Endothelial cell of umbilical vein (primary cell): Measurements from ENCODE around the gene PRDM16. TPM values are rescaled to one million over a fixed set of nuclear protein-coding genes. Genes with fewer than 3 reads are reported as not detected.

Experiments
- BruUV-seq: library from RNA; stranded (reverse); fragments of 400-500 nt; replicated peaks from 2 replicates; lab custom pipeline; 2021; lab: Mats Ljungman, UMichigan
- CTCF ChIA-PET: fragments of 300-600, 350-600 bp; sonication (Branson Sonifier 250); formaldehyde crosslinking; loops from one replicate; lab custom pipeline; 2021; ENCODE audit warnings: antibody characterized with exemption, inconsistent platforms; lab: Charles Lee
- POLR2A ChIA-PET: fragments of 300-600, 350-600 bp; sonication (Branson Sonifier 250); formaldehyde crosslinking; loops from one replicate; lab custom pipeline; 2021; ENCODE audit warnings: antibody characterized with exemption, inconsistent platforms; lab: Charles Lee
- DNase-seq: peaks from one replicate; pipeline ENCODE4 v3.0.0-alpha.2; 2011; ENCODE audit warnings: low read depth, low spot score
- FAIRE-seq: peaks from 2 replicates; lab custom pipeline; 2011; peaks lifted over from hg19 to GRCh38; lab: Jason Lieb, UNC
- H2AFZ ChIP-seq: 2 replicates; pipeline ENCODE4 v1.6.0; 2012; ENCODE audit warnings: low read depth, low read length, control low read depth, inconsistent platforms
- H3K27ac ChIP-seq: 2 replicates; pipeline ENCODE4 v1.5.1; 2011; ENCODE audit warnings: low read depth, mild to moderate bottlenecking, control low read depth, low read length, moderate library complexity; ENCODE audit not compliant: insufficient read depth
- H3K27me3 ChIP-seq, 2 experiments: 2 replicates each; pipeline versions ENCODE4 v1.6.0 to v1.6.1; 2011; ENCODE audit warnings: low read length in 2 of 2, mixed read lengths in 1 of 2; ENCODE audit not compliant: control insufficient read depth in 2 of 2, insufficient read depth in 2 of 2
- H3K36me3 ChIP-seq, 2 experiments: 2 replicates in 1 of 2; 3 replicates in 1 of 2; pipeline ENCODE4 v1.5.1; 2011; ENCODE audit warnings: low read length in 2 of 2, mild to moderate bottlenecking in 1 of 2, moderate library complexity in 1 of 2; ENCODE audit not compliant: control insufficient read depth in 2 of 2, insufficient read depth in 2 of 2; ENCODE audit errors: extremely low read depth in 1 of 2
- H3K4me1 ChIP-seq: 3 replicates; pipeline ENCODE4 v1.5.1; 2011; ENCODE audit warnings: mild to moderate bottlenecking, low read length; ENCODE audit not compliant: control insufficient read depth, insufficient read depth; ENCODE audit errors: extremely low read depth
- H3K4me2 ChIP-seq: 2 replicates; pipeline ENCODE4 v1.6.1; 2011; ENCODE audit warnings: low read length, control low read depth, mixed read lengths; ENCODE audit not compliant: insufficient read depth
- H3K4me3 ChIP-seq, 3 experiments: fragments of 200-600 bp in 1 of 3; sonication (generic), shearing (Covaris generic) in 1 of 3; replicated peaks in 1 of 3; 2 replicates each; pipeline ENCODE4 v1.5.1; 2011 to 2016; ENCODE audit warnings: control low read depth in 3 of 3, low read length in 3 of 3, mild to moderate bottlenecking in 2 of 3, inconsistent platforms in 1 of 3, low read depth in 1 of 3, moderate library complexity in 1 of 3; ENCODE audit not compliant: insufficient read depth in 1 of 3
- H3K79me2 ChIP-seq: 2 replicates; pipeline ENCODE4 v1.6.0; 2012; ENCODE audit warnings: low read length, inconsistent platforms; ENCODE audit not compliant: control insufficient read depth, insufficient read depth
- H3K9ac ChIP-seq: replicated peaks from 2 replicates; pipeline ENCODE3; 2011; ENCODE audit warnings: low read length, control low read depth; ENCODE audit not compliant: insufficient read depth; ENCODE audit errors: extremely low read depth
- H3K9me1 ChIP-seq: replicated peaks from 3 replicates; pipeline ENCODE4 v1.6.0; 2011; ENCODE audit warnings: mild to moderate bottlenecking, low read length; ENCODE audit not compliant: control insufficient read depth, insufficient read depth; ENCODE audit errors: extremely low read depth
- H3K9me3 ChIP-seq: replicated peaks from 2 replicates; pipeline ENCODE4 v1.5.1; 2012; ENCODE audit warnings: low read length, inconsistent platforms; ENCODE audit not compliant: control insufficient read depth, insufficient read depth
- H4K20me1 ChIP-seq: replicated peaks from 2 replicates; pipeline ENCODE3; 2011; ENCODE audit warnings: mild to moderate bottlenecking, low read length; ENCODE audit not compliant: control insufficient read depth, insufficient read depth; ENCODE audit errors: extremely low read depth
- CTCF ChIP-seq, 2 donors: IDR thresholded peaks; 1 replicate in 1 of 2; 2 replicates in 1 of 2; pipeline ENCODE4 v1.5.1; 2011; ENCODE audit warnings: low read length in 2 of 2, mild to moderate bottlenecking in 2 of 2, moderate library complexity in 2 of 2, control low read depth in 1 of 2, inconsistent platforms in 1 of 2, low read depth in 1 of 2; ENCODE audit not compliant: insufficient read depth in 1 of 2; ENCODE audit errors: extremely low read depth in 1 of 2
- EZH2 ChIP-seq: IDR thresholded peaks from 2 replicates; pipeline ENCODE4 v1.6.1; 2012; ENCODE audit warnings: borderline replicate concordance, low read depth, mild to moderate bottlenecking, moderate library complexity, low read length, inconsistent platforms; ENCODE audit not compliant: severe bottlenecking
- FOS ChIP-seq: IDR thresholded peaks from 2 replicates; pipeline ENCODE4 v1.6.1; 2011; ENCODE audit warnings: mild to moderate bottlenecking, low read length, moderate library complexity, borderline replicate concordance; ENCODE audit not compliant: insufficient read depth
- GATA2 ChIP-seq: IDR thresholded peaks from 2 replicates; pipeline ENCODE4 v1.7.0; 2011; ENCODE audit warnings: low read depth, mild to moderate bottlenecking, moderate library complexity, mixed read lengths, low read length; ENCODE audit not compliant: insufficient read length, insufficient read depth
- MAX ChIP-seq: IDR thresholded peaks from 2 replicates; pipeline ENCODE4 v1.6.1; 2011; ENCODE audit not compliant: insufficient read depth, insufficient read length
- MYC ChIP-seq: IDR thresholded peaks from one replicate; pipeline ENCODE4 v1.6.1; 2011; ENCODE audit warnings: mild to moderate bottlenecking, low read depth, low read length
- POLR2A ChIP-seq: IDR thresholded peaks from 2 replicates; pipeline ENCODE4 v1.6.1; 2012; ENCODE audit warnings: low read depth, mild to moderate bottlenecking, control low read depth, low read length
- POLR2AphosphoS5 ChIP-seq: IDR thresholded peaks from 2 replicates; pipeline ENCODE4 v1.6.1; 2012; ENCODE audit warnings: low read depth, mild to moderate bottlenecking, control low read depth, low read length, moderate library complexity; ENCODE audit not compliant: insufficient read depth
- dilution Hi-C: fragments of 300-500 bp; cut with MboI; formaldehyde crosslinking; loops from one replicate; pipeline ENCODE4 v1.15.0; 2019; ENCODE audit warnings: low sequenced_read_pairs; ENCODE audit not compliant: extremely low pct_ligation_motif_present
- intact Hi-C: fragments of 100-400 bp; cut with micrococcal nuclease; formaldehyde crosslinking; loops from one replicate; pipeline ENCODE4 v1.10.0; 2022
- polyA plus RNA-seq, 4 experiments: library from polyadenylated mRNA; depleted of rRNA in 3 of 4; stranded (reverse) in 3 of 4; unstranded in 1 of 4; fragments of >200 nt; gene quantifications; 2 replicates each; pipeline versions ENCODE4 v1.2.1 to v1.2.3, GENCODE V29; 2011 to 2012; ENCODE audit warnings: missing spikeins in 1 of 4
- total RNA-seq: library from RNA; stranded (reverse); gene quantifications from 2 replicates; pipeline ENCODE4 v1.2.3, GENCODE V29; 2021

Gene PRDM16
- total and polyA plus RNA-seq, 2 donors (not counting 3 experiments of a cell fraction or from before 2014, with no cell fraction given), result not detected

GRCh38 chr1:3334366-3334765 is 265.4 kb downstream of the PRDM16 start:
- FAIRE-seq (no peak), DNase-seq (no peak)
- no peak overlapping the region for H3K9ac ChIP-seq
- dilution Hi-C loops, result no loop called here
- no peaks in the 10 kb centered on the region for H3K4me1 ChIP-seq
- intact Hi-C loops, result no loop called here
- no peaks in the 10 kb centered on the region for H3K36me3 ChIP-seq
- no peak overlapping the region for H3K27ac ChIP-seq
- H3K9me3 ChIP-seq, result peaks cover 4% of the 10 kb centered on the region
- H3K4me3 ChIP-seq, result no peak overlapping the region
- no peaks in the 10 kb centered on the region for H4K20me1 ChIP-seq
- ChIA-PET CTCF (no interaction called here), POLR2A (no interaction called here)
- TF ChIP-seq GATA2 (no peak), POLR2A (no peak), MYC (no peak), FOS (no peak), EZH2 (no peak), CTCF (IDR thresholded peaks at IDR 0.05; ENCODE audit: extremely low read depth in 1 of 2, insufficient read depth in 1 of 2, low read depth in 1 of 2, low read length in 2 of 2) (no peak), POLR2AphosphoS5 (no peak), MAX (no peak)
- no peaks in the 10 kb centered on the region for H3K79me2 ChIP-seq
- H3K9me1 ChIP-seq, result no peaks in the 10 kb centered on the region
- BruUV-seq, result no TSS peak
- no peaks in the 10 kb centered on the region for H3K27me3 ChIP-seq
- H3K4me2 ChIP-seq, result no peak overlapping the region
- no peak overlapping the region for H2AFZ ChIP-seq
